Activated CD8-positive, alpha-beta memory T cell treated with anti-CD3 and anti-CD28 coated beads for 1 hour (primary cell): ENCODE results near the gene LRRC3.

Experiments
- DNase-seq, 2 donors: peaks; one replicate each; pipeline ENCODE4 v3.0.0-alpha.2; 2020; ENCODE audit warnings: low read depth in 1 of 2; ENCODE audit errors: extremely low read depth in 1 of 2

LRRC3 gene

DNA sequence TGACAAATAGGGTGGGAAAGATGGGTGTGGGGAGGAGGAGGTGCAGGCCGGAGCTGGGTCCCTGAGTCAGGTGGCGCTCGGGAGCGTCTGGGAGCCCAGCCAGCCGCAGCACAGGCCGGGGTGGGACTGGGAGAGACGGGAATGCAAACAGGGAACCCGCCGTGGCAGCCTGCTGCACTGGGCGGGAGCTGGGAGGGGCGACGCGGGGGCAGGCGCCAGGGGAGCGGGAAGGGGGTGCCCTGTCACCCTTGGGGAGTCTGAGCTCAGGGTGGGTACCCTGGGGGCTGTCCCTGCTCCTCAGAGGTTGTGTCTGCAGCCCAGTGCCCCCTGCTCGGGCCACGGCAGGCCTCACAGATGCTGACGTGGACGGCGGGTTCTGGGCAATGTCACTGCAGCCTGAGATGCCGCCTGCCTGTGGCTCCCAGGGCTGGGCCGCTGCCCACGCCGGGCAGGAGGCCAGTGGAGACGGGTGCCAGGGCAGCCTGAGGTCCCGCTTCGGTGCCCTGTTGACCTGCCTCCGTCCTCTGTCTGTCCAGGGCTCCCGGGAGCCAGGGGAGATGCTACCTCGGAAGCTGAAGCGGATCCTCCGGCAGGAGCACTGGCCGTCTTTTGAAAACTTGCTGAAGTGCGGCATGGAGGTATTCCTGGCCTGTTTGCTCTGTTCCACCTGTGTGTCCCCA is 16.6 kb upstream of the LRRC3 start:
- DNase-seq = no peak

DNA sequence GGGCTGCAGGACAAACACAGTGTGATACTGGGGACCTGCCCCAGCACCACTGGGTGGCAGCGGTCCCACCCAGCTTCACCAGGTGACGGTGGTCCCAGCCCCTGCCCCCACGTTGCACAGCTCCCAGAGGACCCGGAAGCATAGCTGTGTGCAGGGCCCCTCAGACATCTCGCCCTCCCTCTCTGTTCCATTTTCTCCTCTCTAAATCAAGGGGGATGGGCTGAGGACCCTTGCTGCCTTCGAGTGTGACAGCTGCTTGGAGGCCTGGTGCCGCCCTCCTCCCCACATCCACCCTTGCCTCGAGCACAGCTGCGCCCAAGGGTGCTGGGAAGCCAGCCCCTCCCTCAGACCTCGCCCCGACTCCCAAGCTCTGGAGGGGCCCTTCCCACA is 16.1 kb upstream of the LRRC3 start:
- DNase-seq = no peak

DNA sequence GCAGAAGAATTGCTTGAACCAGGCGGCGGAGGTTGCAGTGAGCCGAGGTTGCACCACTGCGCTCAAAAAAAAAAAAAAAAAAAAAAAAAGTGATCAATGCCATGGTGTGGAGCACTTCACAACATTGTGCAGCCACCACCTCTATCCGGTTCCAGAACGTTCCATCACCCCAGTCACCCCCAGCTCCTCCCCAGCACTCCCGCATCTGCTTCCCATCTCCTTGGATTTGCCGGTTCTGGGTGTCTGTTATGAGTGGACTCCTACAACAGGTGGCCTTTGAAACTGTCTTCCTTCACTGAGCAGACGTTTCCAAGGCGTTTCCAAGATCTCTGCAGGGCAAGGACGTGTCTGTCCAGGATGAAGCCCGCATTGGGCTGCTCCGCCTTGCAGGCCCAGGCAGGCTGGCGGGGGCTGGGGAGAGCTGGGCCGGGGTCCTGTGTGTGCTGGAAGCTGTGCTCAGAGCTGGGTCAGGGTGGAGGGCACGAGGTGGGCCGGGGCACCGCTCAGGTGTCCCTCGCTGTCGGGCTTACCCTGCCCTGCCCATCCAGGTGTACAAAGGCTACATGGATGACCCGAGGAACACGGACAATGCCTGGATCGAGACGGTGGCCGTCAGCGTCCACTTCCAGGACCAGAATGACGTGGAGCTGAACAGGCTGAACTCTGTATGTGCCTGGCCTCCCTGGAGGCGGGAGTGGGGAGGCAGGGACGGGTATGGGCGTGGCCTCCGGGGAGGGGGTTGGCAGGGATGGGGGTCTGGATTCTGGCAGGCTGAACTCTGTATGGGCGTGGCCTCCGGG is 14.9 kb upstream of the LRRC3 start:
- no peak for DNase-seq

DNA sequence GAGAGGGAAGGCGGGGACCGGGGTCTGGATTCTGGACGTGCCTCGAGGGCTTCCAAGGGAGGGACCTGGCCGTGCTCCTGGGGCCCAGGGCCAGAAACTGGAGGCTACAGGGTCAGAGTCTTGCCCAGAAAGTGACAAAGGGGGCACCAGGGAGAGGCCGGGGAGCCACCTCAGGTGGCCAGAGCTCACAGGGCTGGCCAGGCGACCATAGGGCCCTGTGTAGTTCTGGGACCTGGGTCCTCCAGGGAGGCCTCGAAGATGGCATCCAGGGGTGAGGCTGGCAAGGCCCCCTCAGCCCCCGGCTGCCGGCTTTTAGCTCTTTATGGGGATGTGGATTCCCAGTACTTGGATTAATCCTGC is 14.3 kb upstream of the LRRC3 start:
- no peak for DNase-seq

GRCh38 chr21:44441581-44442265 is 13.6 kb upstream of the LRRC3 start:
- no peak for DNase-seq

GRCh38 chr21:44442266-44443125 is 12.8 kb upstream of the LRRC3 start:
- no peak for DNase-seq

DNA sequence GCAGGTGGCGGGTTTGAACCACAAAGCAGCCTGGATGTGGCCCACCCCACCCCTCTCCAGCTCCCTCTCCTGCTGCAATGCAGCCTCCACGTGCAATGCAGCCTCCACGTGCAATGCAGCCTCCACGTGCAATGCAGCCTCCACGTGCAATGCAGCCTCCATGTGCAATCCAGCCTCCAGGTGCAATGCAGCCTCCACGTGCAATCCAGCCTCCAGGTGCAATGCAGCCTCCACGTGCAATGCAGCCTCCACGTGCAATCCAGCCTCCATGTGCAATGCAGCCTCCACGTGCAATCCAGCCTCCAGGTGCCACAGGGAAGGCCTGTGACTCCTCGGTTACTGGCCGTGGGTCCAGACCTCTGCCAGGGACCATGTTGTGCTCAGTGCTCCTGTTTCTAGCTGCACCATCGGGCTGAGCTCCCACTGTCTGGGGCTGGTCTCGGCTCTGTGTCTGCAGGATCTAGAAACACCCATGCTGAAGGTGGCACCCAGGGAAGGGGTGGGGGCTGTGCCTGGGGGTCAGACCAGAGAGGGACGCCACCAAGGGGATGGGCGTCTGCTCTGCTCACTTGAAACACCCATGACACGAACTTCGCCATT is 11.9 kb upstream of the LRRC3 start:
- DNase-seq = no peak

GRCh38 chr21:44443891-44444285 is 11.4 kb upstream of the LRRC3 start:
- DNase-seq = no peak

DNA sequence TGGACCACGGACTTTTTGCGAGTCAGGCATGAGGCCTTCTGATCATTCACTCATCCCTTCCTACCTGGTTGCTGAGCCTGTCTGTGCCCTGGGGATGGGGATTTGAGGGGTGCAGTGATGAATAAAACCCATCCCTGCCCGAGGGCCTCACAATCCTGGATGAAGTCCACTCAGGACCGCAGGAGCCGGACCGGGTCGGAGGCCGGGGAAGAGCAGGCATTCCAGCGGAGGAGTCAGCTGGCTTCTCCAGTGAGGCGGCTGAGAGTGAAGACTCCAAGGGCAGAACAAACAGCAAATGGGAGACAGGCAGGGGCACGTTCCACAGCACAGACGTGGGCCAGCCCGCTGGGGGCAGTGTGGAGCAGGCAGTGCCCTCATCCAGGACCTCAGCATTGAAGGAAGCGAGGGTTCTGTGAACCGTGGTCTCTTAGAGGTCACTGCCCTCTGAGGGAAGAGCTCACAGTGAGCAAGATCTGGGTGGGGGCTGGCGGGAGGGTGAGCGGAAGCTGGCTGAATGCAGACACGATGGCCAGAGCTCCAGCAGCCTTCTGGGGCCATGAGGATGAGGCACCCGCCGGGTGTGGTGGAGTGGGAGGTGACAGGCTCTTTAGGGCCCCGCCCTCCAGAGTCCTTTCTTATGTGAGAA is 10.9 kb upstream of the LRRC3 start:
- DNase-seq = no peak

DNA sequence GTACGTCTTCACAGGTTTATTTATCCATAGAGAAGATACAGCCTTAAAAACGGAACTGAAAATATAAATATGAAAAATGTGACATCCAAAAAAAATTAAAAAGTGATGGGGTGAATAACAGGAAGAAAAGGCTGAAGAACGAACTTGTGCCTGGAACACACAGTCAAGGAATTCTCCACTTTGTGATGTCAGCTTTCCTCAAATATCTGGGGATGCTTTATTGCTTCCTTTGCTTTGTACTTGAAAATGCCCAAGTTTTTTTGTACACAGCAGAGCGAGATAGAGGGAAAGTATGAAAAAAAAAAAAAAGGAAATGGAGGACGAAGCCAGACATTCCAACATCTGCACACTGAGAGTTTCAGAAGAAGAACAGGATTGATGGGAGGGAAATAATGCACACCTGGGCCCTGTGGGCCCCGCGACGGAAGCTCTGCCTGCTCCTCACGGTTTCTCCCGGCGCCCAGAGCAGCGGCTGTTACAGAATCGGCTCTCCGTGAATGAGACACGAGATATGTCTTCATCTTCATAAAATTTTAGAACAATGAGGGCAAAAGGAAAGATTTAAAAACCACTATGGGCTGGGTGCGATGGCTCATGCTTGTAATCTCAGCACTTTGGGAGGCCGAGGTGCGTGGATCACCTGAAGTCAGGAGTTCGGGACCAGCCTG is 10.0 kb upstream of the LRRC3 start:
- DNase-seq = no peak

DNA sequence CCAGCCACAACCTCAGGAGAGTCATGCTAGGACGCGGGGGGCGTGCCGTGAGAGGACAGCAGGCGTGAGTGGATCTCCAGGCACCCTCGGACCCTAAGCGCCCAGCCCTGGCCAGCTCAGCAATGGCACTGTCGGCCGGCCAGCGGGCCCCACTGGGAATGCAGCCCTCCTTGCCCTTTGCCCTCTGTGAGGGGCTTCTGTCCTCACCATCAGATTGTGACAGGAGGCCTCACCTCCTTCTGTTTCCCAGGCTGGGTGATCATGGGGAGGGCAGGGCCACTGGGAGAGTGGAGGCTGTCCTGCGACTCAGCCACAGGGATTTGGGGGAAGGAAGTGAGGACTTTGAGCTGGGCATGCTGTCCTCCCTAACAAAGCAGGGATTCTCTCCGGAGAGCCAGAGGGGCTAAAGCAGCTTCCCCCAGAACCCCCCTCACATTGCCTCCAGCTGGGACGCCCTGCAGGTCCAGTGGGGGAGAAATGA is 6.6 kb upstream of the LRRC3 start:
- DNase-seq = no peak

DNA sequence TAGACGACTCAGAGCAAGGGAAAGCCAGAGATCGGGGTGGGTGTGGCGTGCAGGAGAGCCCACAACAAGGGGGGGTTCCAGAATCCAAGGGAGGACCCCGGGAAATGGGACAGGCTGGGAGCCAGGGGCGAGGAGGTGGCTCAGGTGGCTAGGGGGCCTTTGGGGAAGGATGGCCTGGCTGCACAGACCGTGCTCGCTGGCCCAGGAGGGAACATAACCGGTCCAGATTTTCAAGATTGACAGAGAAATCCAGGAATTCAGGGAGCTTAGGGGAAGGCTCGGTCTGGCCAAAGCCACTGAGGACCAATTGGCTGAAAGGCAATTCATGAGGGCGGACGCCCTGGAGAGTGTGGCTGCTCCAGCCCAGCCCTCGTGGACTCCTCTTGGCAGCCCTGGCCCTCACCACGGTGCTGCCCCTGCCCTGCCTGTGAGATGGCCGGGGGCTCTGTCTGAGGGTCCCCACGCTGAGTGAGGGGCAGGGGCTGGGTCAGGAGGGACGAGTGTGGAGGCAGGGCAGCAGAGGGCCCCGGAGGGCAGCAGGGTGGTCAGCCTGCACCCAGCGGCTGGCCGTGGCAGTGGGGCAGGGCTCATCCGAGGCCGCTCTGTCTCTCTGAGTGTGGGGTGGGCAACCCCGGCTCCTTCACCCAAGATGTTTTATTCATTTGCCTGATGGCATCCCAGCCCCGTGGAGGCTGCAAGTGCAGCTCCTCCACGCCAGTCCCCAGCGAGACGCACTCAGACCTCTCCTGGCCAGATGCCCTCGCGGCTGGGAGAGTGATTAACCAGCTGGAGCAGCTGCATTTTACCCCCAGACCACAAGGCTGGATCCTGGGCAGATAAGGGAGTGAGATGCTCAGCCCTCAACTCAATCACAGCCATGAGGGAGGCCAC is 5.6 kb upstream of the LRRC3 start:
- no peak for DNase-seq

GRCh38 chr21:44450402-44450801 is 4.9 kb upstream of the LRRC3 start:
- no peak for DNase-seq

GRCh38 chr21:44450999-44451398 is 4.3 kb upstream of the LRRC3 start:
- DNase-seq = no peak

- DNase-seq = no peak
Measured at GRCh38 chr21:44453120-44453519, 2.2 kb upstream of the LRRC3 start.

GRCh38 chr21:44454058-44454457 is 1.3 kb upstream of the LRRC3 start:
- no peak for DNase-seq

- DNase-seq = peak in 1 of 2 donors; percentile 4
Measured at GRCh38 chr21:44455524-44456213, 359 bp downstream of the LRRC3 start.
